Ramos (cell line): ENCODE results near the gene SIK1.

Source experiments
- in situ Hi-C: fragments of 300-500 bp; cut with MboI; formaldehyde crosslinking; loops from one replicate; pipeline ENCODE4 v1.14.3; 2022; ENCODE audit warnings: low sequenced_read_pairs; ENCODE audit not compliant: unreplicated experiment

The SIK1 gene

DNA sequence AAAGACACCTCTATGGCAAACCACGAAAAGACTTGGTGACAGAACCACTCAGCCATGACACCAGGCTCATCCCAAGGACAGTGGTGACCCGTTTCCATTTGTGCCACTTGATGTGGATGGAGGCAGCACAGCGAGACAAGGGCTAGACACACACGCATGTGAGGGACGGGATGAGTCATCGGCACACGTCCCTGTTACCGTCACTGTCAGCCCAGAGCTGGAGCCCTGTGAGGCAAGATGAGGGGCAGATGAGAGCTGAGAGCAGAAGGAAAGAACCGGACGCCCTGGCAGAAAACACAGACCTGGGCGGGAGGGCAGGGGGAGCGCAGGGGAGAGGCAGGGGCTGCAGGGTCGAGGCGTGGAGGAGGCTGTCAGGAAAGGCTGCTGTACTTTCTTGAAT, 57.8 kb downstream of the SIK1 start:
- in situ Hi-C loops: no loop called here

DNA sequence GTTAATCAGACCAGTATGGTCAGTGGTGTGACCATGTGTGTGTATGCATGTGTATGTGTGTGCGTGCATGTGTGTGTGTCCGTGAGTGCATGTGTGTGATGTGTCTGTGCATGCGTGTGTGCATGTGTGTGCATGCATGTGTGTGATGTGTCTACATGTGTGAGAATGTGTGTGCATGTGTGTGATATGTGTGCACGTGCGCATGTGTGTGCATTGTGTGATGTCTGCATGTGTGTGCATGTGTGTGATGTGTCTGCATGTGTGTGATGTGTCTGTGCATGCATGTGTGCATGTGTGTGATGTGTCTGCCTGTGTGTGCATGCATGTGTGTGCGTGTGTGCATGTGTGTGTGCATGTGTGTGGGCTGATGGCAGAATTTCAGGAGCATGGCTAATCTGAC, 58.2 kb downstream of the SIK1 start:
- in situ Hi-C loops: no loop called here

DNA sequence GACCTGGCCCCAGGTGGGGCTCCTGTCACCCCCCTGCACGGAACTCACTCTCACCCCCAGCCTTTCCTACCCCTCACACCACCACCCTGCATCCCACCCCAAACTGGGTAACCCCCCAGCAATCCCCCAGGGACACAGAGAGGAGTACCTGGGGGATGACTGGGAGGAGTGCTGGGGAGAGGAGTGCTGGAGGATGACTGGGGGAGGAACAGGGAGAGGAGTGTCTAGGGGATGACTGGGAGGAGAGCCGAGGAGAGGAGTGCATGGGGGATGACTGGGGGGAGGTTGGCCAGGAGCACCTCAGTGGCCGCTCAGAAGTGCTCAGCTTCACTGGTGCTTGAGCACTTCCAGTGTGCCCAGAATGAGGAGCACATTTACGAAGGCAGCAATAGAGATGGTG, 59.1 kb downstream of the SIK1 start:
- in situ Hi-C loops: no loop called here

DNA sequence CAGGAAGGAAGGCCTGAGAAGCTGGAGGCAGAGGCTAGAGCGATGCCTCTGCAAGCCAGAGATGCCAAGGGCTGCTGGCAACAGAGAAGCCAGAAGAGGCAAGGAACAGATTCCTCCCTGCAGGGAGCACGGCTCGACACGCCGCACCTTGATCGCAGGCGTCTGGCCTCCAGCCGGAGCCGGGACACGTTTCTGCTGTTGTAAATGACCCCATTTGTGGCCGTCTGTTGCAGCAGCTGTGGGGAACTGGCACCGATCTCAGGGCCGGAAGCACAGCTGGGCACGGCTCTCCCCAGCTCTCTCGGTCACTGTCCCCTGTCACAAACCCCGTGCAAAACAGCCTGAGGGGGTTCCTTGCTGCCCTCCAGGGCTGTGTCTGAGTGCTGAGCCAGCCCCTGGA, 59.6 kb downstream of the SIK1 start:
- in situ Hi-C loops: no loop called here

DNA sequence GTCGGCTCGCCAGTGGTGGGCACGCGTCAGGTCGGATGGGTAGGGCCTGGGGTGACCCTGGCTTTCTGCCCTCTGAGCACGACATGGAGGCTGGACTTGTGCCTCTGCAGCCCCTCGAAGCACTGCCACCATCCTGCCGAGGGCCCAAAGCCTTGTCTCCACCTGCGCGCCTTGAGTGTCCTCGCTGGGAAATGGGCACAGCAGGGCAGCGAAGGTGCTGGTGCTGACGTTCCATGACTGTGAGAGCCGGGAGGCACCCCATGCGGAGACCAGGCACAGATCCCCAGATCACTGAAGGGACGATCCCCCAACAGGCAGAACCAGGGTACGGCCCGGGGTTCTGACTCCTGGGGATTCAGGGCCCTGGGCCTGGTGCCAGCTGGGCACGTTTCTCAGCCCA, 60.3 kb downstream of the SIK1 start:
- in situ Hi-C loops: no loop called here

DNA sequence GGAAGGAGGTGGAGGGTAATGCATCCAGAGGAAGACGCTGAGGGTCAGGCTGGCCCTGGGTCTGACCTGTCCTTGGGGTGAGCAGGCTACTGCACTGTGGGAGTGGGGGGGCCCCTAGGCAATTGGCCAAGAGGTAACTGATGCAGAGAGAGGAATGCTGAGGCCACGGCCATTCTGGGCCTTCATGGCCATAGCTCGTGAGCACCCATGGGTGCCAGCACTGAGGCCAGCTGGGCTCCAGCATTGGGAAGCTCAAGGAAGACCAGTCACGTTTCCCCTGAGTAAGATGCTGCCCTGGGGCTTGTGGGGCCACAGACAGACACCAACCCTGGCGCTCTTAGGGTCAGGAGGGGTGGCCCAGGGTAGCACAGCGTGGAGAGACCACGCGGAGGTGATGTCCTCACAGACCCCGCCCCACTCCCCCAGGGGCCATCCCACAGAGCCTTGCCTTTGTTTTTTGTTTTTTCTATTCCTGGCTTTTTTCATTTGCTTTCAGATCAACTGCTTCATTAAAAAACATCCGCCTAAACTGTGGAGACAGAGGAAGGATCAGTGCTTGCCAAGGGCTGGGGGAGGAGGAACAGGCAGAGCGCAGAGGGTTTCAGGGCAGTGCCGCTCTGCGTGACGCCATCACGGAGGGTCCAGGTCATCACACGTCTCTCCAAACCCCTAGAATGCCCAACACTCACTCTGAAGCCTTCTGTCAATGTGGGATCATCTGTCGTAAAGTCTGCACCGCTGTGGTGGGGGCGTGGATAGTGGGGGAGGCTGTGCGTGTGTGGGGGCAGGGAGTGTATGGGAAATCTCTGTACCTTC, 61.1 kb downstream of the SIK1 start:
- in situ Hi-C loops: no loop called here

DNA sequence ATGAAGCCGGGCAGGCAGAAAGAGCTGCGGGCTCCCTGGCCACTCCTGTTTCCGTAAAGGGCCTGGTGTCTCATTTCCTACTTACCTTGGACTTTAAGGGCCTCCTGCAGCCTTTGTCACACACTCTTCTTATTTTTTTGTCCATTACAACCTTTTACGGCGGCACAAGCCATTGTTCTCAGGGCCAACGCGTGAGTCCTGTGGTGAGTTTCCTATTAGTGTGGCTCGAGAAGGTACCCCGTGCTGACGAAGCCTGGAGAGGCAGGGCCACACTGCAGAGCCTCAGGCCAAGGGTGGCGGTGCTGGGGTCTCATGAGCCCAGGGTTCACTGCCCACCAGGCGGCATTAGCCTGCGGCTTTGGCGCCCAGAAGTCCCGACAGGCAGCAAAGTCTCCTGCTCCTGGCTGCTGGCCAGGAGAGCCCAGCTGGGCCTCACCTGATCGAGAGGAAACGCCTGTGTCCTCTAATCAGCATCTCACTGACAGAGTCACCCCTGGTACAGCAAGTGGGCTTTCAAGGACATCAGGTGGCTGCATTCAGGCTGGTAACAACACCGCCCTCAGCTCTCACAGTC, 62.0 kb downstream of the SIK1 start:
- in situ Hi-C loops: no loop called here
